Activated CD4-positive, alpha-beta T cell treated with anti-CD3 and anti-CD28 coated beads for 36 hours (primary cell): ENCODE results near the gene PKNOX2. TPM values are rescaled to one million over a fixed set of nuclear protein-coding genes. Genes with fewer than 3 reads are reported as not detected.

Experiments
- ATAC-seq: fragments of 200-7000 bp; cut with Tn5 transposase; one replicate; pipeline ENCODE4 v1.10.0; 2021; ENCODE audit warnings: mild to moderate bottlenecking, moderate library complexity
- CTCF ChIA-PET: fragments of 350-600 bp; sonication (Branson Sonifier 250); formaldehyde crosslinking; loops from one replicate; lab custom pipeline; 2021; ENCODE audit warnings: antibody characterized with exemption; lab: Charles Lee
- POLR2A ChIA-PET: fragments of 350-600 bp; sonication (Branson Sonifier 250); formaldehyde crosslinking; loops from one replicate; lab custom pipeline; 2021; ENCODE audit warnings: antibody characterized with exemption, inconsistent platforms; lab: Charles Lee
- DNase-seq: peaks from one replicate; pipeline ENCODE4 v3.0.0-alpha.2; 2020
- H3K27ac Mint-ChIP-seq: one replicate; pipeline ENCODE4 v1.8.0; 2021; ENCODE audit warnings: mixed read lengths
- H3K27me3 Mint-ChIP-seq: one replicate; pipeline ENCODE4 v1.8.0; 2021; ENCODE audit warnings: mixed read lengths
- H3K36me3 Mint-ChIP-seq: one replicate; pipeline ENCODE4 v1.8.0; 2021; ENCODE audit warnings: low read depth, mixed read lengths
- H3K4me1 Mint-ChIP-seq: one replicate; pipeline ENCODE4 v1.8.0; 2021; ENCODE audit warnings: mixed read lengths
- H3K4me3 Mint-ChIP-seq: one replicate; pipeline ENCODE4 v1.8.0; 2021; ENCODE audit warnings: mild to moderate bottlenecking, moderate library complexity, mixed read lengths
- H3K9me3 Mint-ChIP-seq: one replicate; pipeline ENCODE4 v1.8.0; 2021; ENCODE audit warnings: low read depth, mixed read lengths
- intact Hi-C, 2 experiments: fragments of 100-400 bp; cut with DNase I in 1 of 2; cut with micrococcal nuclease in 1 of 2; formaldehyde crosslinking; loops; one replicate each; pipeline versions ENCODE4 v1.14.2 to v1.15.1; 2022 to 2024; cut with DNase I, micrococcal nuclease
- total RNA-seq, 2 experiments: library from RNA; stranded (reverse); gene quantifications; one replicate each; pipeline ENCODE4 v1.2.3, GENCODE V29; 2021

Gene PKNOX2
- total RNA-seq, 2 experiments from 2014 or later, result not detected

GRCh38 chr11:125257190-125257579, 92.6 kb downstream of the PKNOX2 start:
- CTCF ChIA-PET, result no interaction called here
- Mint-ChIP-seq H3K9me3 (no peaks in the 10 kb centered on the region), H3K36me3 (no peaks in the 10 kb centered on the region), H3K27me3 (peaks cover 14% of the 10 kb centered on the region), H3K4me3 (no peak overlapping the region), H3K4me1 (no peaks in the 10 kb centered on the region), H3K27ac (no peak overlapping the region)
- intact Hi-C loops, result no loop called here
- POLR2A ChIA-PET, result no interaction called here
- DNase-seq (no peak), ATAC-seq (no peak)

GRCh38 chr11:125257751-125258150, 93.2 kb downstream of the PKNOX2 start:
- Mint-ChIP-seq H3K4me3 (no peak overlapping the region), H3K27ac (no peak overlapping the region), H3K4me1 (no peaks in the 10 kb centered on the region), H3K36me3 (no peaks in the 10 kb centered on the region), H3K9me3 (no peaks in the 10 kb centered on the region), H3K27me3 (peaks cover 18% of the 10 kb centered on the region)
- DNase-seq (no peak), ATAC-seq (no peak)
- intact Hi-C loops, result no loop called here
- ChIA-PET POLR2A (no interaction called here), CTCF (interaction anchor here (0.6 to 0.9 kb wide), 2 partner anchors 25 to 38 kb away, joined by 3 read pairs; no protein-coding TSS in a partner anchor)

DNA sequence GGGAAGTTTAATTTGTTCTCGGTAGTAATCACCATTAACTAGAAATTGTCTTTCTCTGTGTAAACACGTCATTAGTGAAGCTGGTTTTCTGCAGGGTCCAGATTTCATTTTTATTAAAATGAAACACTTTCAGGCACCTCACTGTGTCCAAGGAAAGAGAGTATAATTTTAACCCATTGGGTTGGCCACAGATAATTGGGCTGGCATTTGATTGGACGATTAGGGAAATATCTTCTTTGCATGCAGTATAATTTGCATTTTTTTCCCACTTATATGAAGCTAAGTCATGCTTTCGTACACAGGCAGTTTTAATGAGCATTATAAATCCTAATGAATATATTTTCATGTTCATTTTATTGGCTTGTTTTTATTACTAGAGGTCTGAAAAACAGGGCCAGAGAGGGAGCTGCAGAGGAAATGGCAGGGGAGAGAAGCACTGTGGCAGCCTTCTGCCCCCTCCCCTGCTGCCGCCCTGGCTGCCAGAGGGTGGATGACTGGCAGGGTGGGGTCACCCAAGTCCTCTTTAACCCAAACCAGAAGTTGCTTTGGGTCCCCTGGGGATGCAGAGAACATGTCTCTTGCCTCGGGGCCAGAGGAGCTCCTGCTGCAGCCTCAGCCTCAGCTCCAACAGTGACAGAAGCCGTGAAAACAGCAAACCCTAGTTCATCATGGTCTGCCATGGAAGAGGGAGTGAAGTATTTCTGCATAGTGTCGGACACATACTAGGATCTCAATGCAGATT, 93.9 kb downstream of the PKNOX2 start:
- H3K9me3 Mint-ChIP-seq, result no peaks in the 10 kb centered on the region
- DNase-seq, result no peak
- H3K4me1 Mint-ChIP-seq, result no peaks in the 10 kb centered on the region
- POLR2A ChIA-PET, result no interaction called here
- CTCF ChIA-PET, result interaction anchor here (0.6 to 0.9 kb wide), 2 partner anchors 24 to 39 kb away, joined by 3 read pairs; no protein-coding TSS in a partner anchor
- intact Hi-C loops, result no loop called here
- H3K36me3 Mint-ChIP-seq, result no peaks in the 10 kb centered on the region
- no peak overlapping the region for H3K4me3 Mint-ChIP-seq
- no peak for ATAC-seq
- H3K27ac Mint-ChIP-seq, result no peak overlapping the region
- H3K27me3 Mint-ChIP-seq, result peaks cover 24% of the 10 kb centered on the region

DNA sequence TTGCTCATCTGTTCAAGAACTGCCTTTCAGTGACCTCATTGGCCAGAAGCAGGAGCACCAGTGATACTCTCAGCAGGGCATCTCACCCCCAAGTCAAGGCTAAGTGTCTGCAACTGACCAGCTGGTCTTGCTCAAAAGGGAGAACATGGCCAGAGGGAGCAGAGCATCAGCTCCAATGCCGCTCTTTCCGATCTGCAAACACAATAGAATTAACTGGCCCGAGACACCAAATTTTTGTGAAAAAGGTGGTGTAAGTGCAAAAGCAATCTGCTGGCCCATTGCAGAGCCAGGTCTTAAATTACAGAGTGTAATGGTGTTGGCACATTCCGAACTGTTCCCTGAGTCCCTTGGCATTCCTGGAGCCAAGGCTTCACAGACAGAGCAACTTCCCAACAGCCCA, 97.0 kb downstream of the PKNOX2 start:
- POLR2A ChIA-PET, result no interaction called here
- DNase-seq, result no peak
- no peaks in the 10 kb centered on the region for H3K36me3 Mint-ChIP-seq

DNA sequence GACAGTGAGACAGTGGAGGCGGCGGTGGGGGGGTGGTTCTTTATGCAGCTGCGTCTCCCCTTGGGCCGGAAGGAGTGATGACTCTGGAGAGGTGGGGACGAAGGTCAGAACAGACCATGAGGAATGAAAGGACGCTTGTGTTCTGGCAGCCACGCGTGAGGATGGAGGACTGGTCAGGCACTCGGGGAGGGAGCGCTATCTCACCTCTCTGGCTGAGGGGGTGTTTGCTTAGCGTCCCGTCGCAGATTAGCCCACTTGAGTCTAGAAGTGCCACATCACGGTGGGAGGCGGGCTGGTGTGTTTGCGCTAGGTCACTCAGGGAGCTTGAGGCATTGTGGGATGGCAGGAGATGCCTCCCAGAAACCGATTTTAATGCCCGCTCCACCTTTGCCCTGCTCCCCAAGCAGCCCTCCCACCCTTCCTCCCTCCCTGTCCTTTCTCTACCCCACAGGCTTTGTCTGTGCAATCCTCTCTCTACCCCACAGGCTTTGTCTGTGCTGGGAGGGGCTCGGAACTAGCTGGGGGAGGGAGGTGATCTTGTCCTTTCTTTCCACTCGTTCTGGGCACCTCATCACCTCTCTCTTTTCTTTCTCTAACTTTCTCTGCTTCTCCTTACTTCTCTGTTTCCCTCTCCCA, 97.8 kb downstream of the PKNOX2 start:
- no peaks in the 10 kb centered on the region for H3K36me3 Mint-ChIP-seq
- ChIA-PET CTCF (no interaction called here), POLR2A (no interaction called here)
- H3K27ac Mint-ChIP-seq, result no peak overlapping the region
- intact Hi-C loops, result no loop called here
- no peak overlapping the region for H3K4me3 Mint-ChIP-seq
- H3K4me1 Mint-ChIP-seq, result no peaks in the 10 kb centered on the region
- peaks cover 31% of the 10 kb centered on the region for H3K27me3 Mint-ChIP-seq
- no peak for ATAC-seq
- DNase-seq, result no peak
- H3K9me3 Mint-ChIP-seq, result no peaks in the 10 kb centered on the region

More for the DNA sequence above, 97.0 kb downstream of the PKNOX2 start:
- intact Hi-C loops, result no loop called here
- ATAC-seq, result no peak
- Mint-ChIP-seq H3K4me1 (no peaks in the 10 kb centered on the region), H3K9me3 (no peaks in the 10 kb centered on the region), H3K27me3 (peaks cover 28% of the 10 kb centered on the region), H3K4me3 (no peak overlapping the region), H3K27ac (no peak overlapping the region)
- CTCF ChIA-PET, result no interaction called here

GRCh38 chr11:125262830-125263218, 98.3 kb downstream of the PKNOX2 start:
- no peak overlapping the region for H3K27ac Mint-ChIP-seq
- H3K4me3 Mint-ChIP-seq, result no peak overlapping the region
- no peaks in the 10 kb centered on the region for H3K36me3 Mint-ChIP-seq
- ATAC-seq, result no peak
- intact Hi-C loops, result no loop called here
- ChIA-PET CTCF (no interaction called here), POLR2A (no interaction called here)
- peaks cover 35% of the 10 kb centered on the region for H3K27me3 Mint-ChIP-seq
- DNase-seq, result no peak
- no peaks in the 10 kb centered on the region for H3K4me1 Mint-ChIP-seq
- H3K9me3 Mint-ChIP-seq, result no peaks in the 10 kb centered on the region

GRCh38 chr11:125263268-125263790, 98.8 kb downstream of the PKNOX2 start:
- Mint-ChIP-seq H3K9me3 (no peaks in the 10 kb centered on the region), H3K27me3 (peaks cover 35% of the 10 kb centered on the region), H3K27ac (no peak overlapping the region), H3K36me3 (no peaks in the 10 kb centered on the region), H3K4me1 (no peaks in the 10 kb centered on the region), H3K4me3 (no peak overlapping the region)
- DNase-seq, result no peak
- intact Hi-C loops, result no loop called here
- ATAC-seq, result no peak
- ChIA-PET POLR2A (no interaction called here), CTCF (no interaction called here)

- DNase-seq (no peak), ATAC-seq (no peak)
- Mint-ChIP-seq H3K36me3 (no peaks in the 10 kb centered on the region), H3K4me1 (no peaks in the 10 kb centered on the region), H3K4me3 (no peak overlapping the region), H3K27me3 (peaks cover 37% of the 10 kb centered on the region), H3K9me3 (no peaks in the 10 kb centered on the region), H3K27ac (no peak overlapping the region)
- intact Hi-C loops, result no loop called here
- ChIA-PET POLR2A (no interaction called here), CTCF (interaction anchor here (0.8 kb wide), 1 partner anchor 430 kb away, joined by 3 read pairs; no protein-coding TSS in a partner anchor)
Measured at GRCh38 chr11:125264100-125265022, 99.8 kb downstream of the PKNOX2 start.

- POLR2A ChIA-PET, result no interaction called here
- Mint-ChIP-seq H3K9me3 (no peaks in the 10 kb centered on the region), H3K27ac (no peak overlapping the region), H3K4me3 (no peak overlapping the region), H3K36me3 (no peaks in the 10 kb centered on the region), H3K27me3 (peaks cover 23% of the 10 kb centered on the region), H3K4me1 (no peaks in the 10 kb centered on the region)
- intact Hi-C loops, result no loop called here
- ATAC-seq (no peak), DNase-seq (no peak)
- CTCF ChIA-PET, result no interaction called here
Measured at GRCh38 chr11:125267548-125267947, 103.0 kb downstream of the PKNOX2 start.

GRCh38 chr11:125268611-125269010, 104.1 kb downstream of the PKNOX2 start:
- CTCF ChIA-PET, result no interaction called here
- POLR2A ChIA-PET, result no interaction called here
- no peak overlapping the region for H3K27ac Mint-ChIP-seq
- peaks cover 15% of the 10 kb centered on the region for H3K27me3 Mint-ChIP-seq
- no peak for DNase-seq
- intact Hi-C loops, result no loop called here
- no peaks in the 10 kb centered on the region for H3K4me1 Mint-ChIP-seq
- H3K9me3 Mint-ChIP-seq, result no peaks in the 10 kb centered on the region
- H3K4me3 Mint-ChIP-seq, result no peak overlapping the region
- no peaks in the 10 kb centered on the region for H3K36me3 Mint-ChIP-seq
- ATAC-seq, result no peak

- intact Hi-C loops, result no loop called here
Measured at GRCh38 chr11:125270106-125270505, 105.6 kb downstream of the PKNOX2 start.

More at GRCh38 chr11:125270106-125270505, 105.6 kb downstream of the PKNOX2 start:
- H3K9me3 Mint-ChIP-seq, result no peaks in the 10 kb centered on the region
- peaks cover 11% of the 10 kb centered on the region for H3K27me3 Mint-ChIP-seq
- H3K4me1 Mint-ChIP-seq, result no peaks in the 10 kb centered on the region
- H3K36me3 Mint-ChIP-seq, result no peaks in the 10 kb centered on the region
- no peak overlapping the region for H3K27ac Mint-ChIP-seq
- H3K4me3 Mint-ChIP-seq, result no peak overlapping the region
- POLR2A ChIA-PET, result no interaction called here
- CTCF ChIA-PET, result no interaction called here
- ATAC-seq (no peak), DNase-seq (no peak)
